Fibroblast of pulmonary artery (primary cell): Measurements from ENCODE around the gene BTBD2.

ENCODE experiments used
- DNase-seq: peaks from one replicate; pipeline ENCODE4 v3.0.0-alpha.2; 2010; ENCODE audit warnings: low read depth
- H3K4me3 ChIP-seq: replicated peaks from 2 replicates; pipeline ENCODE4 v1.5.1; 2011; ENCODE audit warnings: low read depth, mild to moderate bottlenecking, control low read depth, low read length, moderate library complexity
- TF ChIP-seq, protein P1 (sequence below): IDR thresholded peaks from 2 replicates; pipeline ENCODE4 v1.5.1; 2011; ENCODE audit warnings: mild to moderate bottlenecking, control low read depth, low read length, inconsistent platforms; ENCODE audit errors: missing control alignments

BTBD2 gene

DNA sequence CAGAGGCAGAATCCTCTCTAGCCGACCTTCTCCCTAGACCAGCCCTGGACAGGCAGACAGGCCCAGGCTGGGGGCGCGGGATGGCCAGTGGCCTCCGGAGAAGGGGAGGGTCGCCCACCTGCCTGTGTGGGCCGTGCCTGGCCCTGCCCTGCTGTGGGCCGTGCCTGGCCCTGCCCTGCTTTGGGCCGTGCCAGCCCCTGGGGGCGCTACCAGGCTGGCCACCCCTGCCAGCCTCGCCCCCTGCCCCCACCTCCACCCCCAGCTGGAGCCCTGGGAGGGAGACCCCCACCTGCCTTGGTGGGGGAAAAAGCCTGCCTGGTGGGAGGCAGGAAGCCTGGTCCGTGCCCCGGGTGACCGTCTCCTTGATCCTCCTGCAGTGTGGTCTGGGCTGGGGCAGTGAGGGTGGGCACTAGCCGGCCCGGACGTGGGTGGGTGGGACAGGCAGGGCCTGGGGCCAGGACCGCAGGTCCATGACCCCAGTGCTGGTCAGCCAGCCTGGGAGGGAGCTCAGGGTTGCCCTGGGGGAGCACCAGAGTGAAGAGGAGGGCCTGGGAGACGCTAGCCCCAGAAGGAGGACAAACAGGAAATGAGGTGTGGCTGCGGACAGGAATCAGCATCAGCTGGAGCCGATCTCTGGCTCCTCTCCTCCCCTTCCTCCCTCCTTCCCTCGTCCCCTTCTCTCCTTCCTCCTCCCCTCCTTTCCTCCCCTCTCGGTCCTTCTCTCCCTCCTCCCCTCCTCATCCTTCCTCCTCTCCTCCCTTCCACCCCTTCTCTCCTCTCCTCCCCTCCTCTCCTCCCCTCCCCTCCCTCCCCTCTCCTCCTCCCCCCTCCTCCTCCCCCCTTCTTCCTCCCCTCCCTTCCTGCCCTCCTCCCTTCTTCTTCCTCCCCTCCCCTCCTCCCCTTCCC, 40.7 kb upstream of the BTBD2 start:
- TF ChIP-seq, protein P1, sequence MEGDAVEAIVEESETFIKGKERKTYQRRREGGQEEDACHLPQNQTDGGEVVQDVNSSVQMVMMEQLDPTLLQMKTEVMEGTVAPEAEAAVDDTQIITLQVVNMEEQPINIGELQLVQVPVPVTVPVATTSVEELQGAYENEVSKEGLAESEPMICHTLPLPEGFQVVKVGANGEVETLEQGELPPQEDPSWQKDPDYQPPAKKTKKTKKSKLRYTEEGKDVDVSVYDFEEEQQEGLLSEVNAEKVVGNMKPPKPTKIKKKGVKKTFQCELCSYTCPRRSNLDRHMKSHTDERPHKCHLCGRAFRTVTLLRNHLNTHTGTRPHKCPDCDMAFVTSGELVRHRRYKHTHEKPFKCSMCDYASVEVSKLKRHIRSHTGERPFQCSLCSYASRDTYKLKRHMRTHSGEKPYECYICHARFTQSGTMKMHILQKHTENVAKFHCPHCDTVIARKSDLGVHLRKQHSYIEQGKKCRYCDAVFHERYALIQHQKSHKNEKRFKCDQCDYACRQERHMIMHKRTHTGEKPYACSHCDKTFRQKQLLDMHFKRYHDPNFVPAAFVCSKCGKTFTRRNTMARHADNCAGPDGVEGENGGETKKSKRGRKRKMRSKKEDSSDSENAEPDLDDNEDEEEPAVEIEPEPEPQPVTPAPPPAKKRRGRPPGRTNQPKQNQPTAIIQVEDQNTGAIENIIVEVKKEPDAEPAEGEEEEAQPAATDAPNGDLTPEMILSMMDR = no peak
- DNase-seq = peak; percentile 80
- H3K4me3 ChIP-seq = no peak overlapping the region

DNA sequence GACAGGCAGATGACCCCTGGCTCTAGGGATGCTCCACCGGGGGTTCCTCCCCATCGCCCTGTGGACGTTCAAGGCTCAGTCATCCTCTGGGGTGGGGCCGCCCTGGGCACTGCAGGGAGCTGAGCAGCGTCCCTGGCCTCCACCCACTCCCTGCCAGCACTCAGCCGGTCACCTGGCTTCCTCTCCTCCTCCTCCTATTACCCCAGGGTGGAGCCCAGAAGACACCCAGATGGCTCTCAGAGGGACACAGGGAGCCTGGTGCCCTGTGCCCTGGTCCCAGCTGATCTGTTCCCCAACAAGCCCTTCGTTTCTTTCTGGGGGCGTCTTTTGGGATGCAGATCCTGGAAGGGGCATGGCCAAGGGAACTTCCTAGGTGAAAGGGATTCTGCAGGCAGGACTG, 39.2 kb upstream of the BTBD2 start:
- TF ChIP-seq, protein P1 = no peak
- no peak overlapping the region for H3K4me3 ChIP-seq
- no peak for DNase-seq

DNA sequence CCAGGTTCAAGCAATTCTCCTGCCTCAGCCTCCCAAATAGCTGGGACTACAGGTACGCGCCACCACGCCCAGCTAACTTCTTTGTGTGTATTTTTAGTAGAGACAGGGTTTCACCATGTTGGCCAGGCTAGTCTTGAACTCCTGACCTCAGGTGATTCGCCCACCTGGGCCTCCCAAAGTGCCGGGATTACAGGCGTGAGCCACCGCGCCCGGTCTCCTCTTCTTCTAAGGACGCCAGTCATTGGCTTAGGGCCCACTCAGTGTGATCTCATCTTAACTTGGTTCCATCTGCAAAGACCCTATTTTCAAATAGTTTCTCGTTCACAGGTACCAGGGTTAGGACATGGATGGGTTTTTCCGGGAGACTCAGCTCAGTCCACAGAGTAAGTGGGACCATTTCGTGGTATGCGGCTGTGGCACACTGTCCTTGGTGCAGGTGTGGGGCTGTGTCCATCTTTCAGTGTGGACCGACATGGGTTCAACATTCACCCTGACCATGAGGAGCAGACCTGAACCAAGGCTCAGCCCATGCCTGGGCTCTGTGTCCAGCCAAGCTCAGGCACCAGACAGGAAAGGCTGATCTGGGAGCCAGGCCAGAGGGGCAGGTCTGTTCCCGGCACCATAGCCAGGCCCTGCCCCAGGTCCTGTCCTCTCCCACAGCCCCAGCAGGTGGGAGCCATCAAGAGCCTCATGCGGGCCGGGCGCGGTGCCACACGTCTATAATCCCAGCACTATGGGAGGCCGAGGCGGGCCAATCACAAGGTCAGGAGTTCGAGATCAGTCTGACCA, 38.3 kb upstream of the BTBD2 start:
- DNase-seq = peak; percentile 95
- TF ChIP-seq, protein P1 = no peak
- H3K4me3 ChIP-seq = no peak overlapping the region

DNA sequence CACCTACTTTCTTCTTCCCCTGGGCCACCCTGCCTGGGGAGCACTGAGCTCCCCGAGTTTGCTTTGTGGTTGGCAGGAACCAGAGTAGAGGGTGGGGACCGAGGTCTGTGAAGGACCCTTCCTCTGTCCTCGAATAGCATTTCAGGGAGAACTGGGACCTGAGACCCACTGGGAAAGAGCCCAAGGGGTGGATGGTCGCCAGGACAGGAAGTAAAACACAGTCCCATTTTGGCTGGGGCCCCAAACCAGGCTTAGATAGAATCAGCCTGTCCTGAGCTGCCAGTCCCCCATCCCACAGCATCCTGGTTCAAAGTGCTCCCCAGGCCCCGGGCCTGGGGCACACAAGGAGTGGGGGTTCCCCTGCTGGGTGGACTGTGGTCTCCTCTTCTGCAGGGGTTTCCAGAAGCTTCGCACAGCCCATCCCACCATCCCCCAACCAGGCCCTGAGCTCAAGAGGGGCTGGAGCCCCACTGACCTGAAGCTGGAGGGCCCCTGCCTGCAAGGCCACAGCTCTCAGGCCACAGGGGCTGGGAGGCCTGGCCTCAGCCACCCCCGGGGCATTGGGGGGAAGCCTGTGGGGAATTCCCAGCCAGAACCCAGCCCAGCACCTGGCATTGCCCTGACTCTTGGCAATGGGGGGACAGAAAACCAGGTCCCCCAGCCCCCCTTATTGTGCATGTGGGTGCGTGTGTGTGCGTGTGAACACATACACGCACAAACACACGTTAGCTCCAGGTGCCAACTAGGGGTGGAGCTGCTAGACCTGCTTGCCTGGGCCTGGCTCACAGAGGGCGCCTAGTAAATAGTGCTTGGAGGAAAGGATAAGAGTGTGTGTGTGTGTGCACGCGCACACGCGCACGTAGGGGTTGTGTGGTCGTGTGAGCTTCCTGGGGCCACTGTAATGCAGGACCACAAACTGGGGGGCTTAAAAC, 36.5 kb upstream of the BTBD2 start:
- no peak overlapping the region for H3K4me3 ChIP-seq
- TF ChIP-seq, protein P1 = no peak
- no peak for DNase-seq

DNA sequence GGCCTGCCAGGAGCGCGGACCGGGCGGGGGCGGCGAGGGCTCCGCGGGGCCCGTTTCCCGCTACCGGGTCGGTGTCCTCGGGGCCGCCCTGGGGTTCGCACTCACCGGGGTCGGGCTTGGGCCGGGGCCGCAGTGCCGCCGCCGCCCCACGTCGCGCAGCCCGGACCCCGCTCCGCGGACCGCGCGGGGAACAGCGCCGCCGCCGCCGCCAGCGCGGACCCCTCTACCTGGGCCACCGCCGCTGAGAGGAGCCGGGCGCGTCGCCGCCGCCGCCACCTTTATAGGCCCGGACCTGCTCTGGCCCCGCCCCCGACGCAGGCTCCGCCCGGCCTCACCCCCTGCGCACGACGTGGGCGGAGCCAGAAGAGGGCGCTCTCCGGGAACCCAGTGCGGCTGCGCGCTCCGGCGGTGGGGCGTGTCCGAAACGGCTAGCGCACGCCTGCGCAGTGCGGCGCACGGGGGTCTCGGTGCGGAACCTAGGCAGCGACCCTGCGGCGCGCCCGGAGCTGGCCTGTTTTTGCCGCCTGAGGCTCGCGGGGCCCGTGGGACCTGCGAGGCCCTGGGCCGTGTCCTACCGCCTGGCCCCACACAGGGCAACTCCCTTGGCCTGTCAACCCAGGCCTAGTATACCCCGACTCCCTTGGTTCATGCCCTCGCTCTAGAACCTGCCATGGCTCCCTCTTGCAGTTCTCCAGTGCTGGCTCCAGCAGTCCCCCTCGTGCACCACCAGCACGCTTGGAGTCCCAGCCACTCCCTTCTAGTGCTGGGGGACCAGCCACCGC, 35.7 kb upstream of the BTBD2 start, which contains the start of gene MKNK2:
Gene MKNK2 (minus strand): TSS at position 254 of the 782 bp plus-strand sequence. CDS start 393 bp downstream, outside the sequence.
- DNase-seq = peak; percentile 91

More for the DNA sequence above, 35.7 kb upstream of the BTBD2 start, which contains the start of gene MKNK2:
- peak within 1 kb of the TSS; percentile 92 for H3K4me3 ChIP-seq
- TF ChIP-seq, protein P1 = peak; percentile 22
